GM12873 (cell line): Measurements from ENCODE around the gene IFNE.

ENCODE experiments used
- TF ChIP-seq, protein P1 (sequence below): IDR thresholded peaks from 2 replicates; pipeline ENCODE4 v1.5.1; 2012; ENCODE audit warnings: low read depth, mild to moderate bottlenecking, moderate library complexity, low read length, control low read depth; ENCODE audit not compliant: insufficient read depth; ENCODE audit errors: missing control alignments

The IFNE gene

DNA sequence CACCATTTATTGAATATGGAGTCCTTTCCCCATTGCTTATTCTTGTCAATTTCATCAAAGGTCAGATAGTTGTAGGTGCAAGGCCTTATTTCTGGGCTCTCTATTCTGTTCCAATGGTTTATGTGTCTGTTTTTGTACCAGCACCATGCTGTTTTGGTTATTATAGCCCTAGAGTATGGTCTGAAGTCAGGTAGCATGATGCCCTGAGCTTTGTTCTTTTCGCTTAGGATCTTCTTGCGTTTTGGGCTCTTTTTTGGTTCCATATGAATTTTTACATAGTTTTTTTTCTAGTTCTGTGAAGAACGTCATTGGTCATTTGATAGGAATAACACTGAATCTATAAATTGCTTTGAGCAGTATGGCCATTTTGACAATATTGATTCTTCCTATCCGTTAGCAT, 40.2 kb upstream of the IFNE start:
- TF ChIP-seq, protein P1, sequence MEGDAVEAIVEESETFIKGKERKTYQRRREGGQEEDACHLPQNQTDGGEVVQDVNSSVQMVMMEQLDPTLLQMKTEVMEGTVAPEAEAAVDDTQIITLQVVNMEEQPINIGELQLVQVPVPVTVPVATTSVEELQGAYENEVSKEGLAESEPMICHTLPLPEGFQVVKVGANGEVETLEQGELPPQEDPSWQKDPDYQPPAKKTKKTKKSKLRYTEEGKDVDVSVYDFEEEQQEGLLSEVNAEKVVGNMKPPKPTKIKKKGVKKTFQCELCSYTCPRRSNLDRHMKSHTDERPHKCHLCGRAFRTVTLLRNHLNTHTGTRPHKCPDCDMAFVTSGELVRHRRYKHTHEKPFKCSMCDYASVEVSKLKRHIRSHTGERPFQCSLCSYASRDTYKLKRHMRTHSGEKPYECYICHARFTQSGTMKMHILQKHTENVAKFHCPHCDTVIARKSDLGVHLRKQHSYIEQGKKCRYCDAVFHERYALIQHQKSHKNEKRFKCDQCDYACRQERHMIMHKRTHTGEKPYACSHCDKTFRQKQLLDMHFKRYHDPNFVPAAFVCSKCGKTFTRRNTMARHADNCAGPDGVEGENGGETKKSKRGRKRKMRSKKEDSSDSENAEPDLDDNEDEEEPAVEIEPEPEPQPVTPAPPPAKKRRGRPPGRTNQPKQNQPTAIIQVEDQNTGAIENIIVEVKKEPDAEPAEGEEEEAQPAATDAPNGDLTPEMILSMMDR, result no peak

DNA sequence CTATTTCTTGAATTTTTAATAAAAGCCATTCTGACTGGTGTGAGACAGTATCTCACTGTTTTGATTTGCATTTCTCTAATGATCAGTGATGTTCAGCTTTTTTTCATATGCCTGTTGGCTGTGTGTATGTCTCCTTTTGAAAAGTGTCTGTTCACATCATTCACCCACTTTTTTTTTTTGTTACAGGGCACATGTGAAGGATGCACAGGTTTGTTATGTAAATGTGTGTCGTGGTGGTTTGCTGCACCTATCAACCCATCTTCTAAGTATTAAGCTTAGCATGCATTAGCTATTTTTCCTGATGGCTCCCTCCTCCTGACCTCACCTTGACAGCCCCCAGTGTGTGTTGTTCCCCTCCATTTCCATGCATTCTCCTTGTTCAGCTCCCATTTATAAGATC, 39.3 kb upstream of the IFNE start:
- TF ChIP-seq, protein P1, result no peak

DNA sequence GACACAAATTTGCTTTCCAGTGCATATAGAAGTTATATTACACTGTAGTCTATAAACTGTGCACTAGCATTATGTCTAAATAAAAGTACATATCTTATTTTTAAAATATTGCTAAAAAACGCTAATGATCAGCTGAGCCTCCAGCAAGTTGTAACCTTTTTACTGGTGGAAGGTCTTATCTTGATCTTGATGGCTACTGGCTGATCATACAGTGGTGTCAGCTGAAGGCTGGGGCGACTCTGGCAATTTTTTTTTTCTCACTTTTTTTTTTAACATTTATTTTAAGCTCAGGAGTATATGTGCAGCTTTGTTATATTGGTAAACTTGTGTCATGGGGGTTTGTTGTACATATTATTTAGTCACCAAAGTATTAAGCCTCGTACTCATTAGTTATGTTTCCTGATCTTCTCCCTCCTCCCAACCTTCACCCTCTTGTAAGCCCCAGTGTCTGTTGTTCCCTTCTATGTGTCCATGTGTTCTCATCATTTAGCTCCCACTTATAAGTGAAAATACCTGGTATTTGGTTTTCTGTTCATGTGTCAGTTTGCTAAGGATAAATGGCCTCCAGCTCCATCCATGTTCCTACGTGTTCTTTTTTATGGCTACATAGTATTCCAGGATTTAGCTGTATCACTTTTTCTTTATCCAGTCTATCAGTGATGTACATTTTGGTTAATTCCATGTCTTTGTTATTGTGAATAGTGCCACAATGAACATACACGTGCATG, 38.6 kb upstream of the IFNE start:
- TF ChIP-seq, protein P1, result no peak

DNA sequence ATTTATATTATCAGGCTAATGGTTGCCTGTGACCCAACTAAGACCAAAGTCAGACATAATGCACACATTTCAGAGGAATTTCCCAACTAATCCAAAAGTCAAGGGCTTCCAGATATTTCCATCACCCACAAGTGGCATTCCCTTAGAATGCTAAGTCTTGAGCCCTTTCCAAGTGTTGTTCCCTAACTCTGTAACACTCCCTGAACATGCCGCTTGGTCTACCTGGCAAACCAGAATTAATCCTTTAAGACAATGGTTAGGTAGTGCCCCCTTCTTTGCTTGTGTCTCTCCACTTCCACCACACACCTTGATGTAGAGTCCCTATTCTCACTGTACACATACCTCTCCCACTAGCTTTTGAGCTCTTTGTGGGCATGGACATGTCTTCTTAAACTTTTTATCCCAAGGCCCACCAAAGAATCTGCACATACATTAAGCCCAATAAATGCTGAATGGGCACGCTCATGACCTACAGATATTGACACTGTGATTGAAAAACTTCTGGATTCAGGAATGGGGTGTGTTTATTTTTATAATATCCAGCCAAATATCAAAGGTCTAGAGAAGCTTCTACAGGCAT, 37.8 kb upstream of the IFNE start:
- TF ChIP-seq, protein P1, result no peak

DNA sequence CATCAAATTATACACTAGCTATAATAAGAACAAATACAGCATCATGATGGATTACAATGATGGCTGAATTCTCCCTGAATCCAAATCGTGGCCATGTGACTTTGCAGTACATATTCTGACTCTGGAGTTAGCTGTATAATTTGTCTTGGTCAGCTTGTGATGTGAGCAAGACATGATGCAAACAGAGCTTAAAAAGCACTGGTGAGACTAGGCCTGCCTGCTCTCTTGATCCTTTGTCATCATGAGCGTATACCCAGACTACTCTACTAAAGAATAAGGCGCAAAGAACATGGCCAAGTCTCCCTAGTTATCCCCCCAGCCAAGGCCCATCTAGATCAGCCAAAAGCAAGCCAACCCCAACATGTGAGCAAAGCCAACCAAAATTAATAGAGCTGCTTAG, 34.7 kb upstream of the IFNE start:
- TF ChIP-seq, protein P1, result no peak

DNA sequence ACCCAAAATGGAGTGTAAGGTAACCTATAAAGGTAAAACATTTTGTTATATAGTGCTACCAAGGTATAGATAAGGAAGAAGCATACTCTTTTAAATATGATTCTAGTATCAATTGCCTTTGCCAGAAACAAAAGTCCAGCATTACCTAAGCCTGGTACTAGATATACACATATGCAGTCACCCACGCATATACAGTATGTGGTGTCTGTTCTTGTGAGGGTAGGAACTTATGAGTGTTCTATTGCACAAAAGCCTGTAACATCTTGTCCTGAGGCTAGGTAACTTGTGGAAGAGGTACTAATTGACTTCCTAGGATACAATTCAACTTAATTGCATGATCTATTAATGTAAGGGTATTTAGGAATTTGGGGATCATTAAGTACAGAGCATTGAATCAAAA, 31.3 kb upstream of the IFNE start:
- TF ChIP-seq, protein P1, result no peak

DNA sequence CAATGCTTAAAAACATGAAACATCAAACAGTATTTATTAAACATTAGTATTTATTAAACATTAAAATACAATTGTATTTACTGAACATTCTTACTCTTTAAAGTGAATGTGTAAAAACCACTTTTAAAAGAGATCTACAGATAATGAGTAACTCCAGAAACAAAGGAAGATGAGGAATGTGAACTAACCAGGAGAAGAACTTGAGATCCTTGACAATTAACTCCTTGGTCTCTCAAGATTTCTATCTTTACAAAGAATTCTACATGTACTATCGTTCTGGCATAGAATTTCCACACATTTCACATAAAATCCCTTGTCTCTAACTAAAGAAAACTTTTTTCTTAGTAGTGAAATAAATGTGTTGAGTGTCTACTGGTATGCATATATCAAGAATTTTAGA, 28.7 kb upstream of the IFNE start:
- TF ChIP-seq, protein P1, result no peak

DNA sequence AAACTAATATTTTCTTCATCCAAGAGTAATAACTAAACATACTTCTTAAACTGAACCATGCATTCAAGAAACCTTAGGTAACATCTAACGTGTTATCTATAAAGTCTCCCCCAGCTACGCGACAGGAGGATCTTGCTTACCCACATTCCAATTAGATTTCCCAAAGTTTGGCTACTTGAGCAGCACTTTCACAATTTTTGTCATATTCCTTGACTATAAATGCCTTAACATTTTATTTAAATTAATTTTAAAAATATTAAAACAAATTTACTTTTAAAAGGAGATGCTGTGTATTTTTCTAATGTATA, 25.3 kb upstream of the IFNE start:
- TF ChIP-seq, protein P1, result no peak
